GM21526 (cell line): Measurements from ENCODE around the gene SIK2.
"Not testable (repeated sequence)": the region's sequence is repeated elsewhere in the genome, so short reads cannot be mapped to it uniquely, and the experiment has no call there.

ENCODE experiments used
- ATAC-seq: cut with Tn5 transposase; IDR thresholded peaks from one replicate; pipeline ENCODE4 v1.9.1; 2021; ENCODE audit warnings: moderate library complexity; ENCODE audit not compliant: unreplicated experiment, low FRiP score

SIK2 gene

GRCh38 chr11:111693224-111693937 lies 91.1 kb downstream of the SIK2 start:
- ATAC-seq: no peak

GRCh38 chr11:111694851-111695250 lies 92.6 kb downstream of the SIK2 start:
- ATAC-seq: no peak

- no peak for ATAC-seq
Measured at GRCh38 chr11:111696556-111696955, 94.3 kb downstream of the SIK2 start.

GRCh38 chr11:111697933-111698371 lies 95.7 kb downstream of the SIK2 start:
- no peak for ATAC-seq

GRCh38 chr11:111698852-111699559 lies 96.8 kb downstream of the SIK2 start:
- ATAC-seq: no peak

GRCh38 chr11:111699579-111700156 lies 97.4 kb downstream of the SIK2 start:
- no peak for ATAC-seq

- ATAC-seq: no peak
Measured at GRCh38 chr11:111700162-111700561, 97.9 kb downstream of the SIK2 start.

GRCh38 chr11:111702623-111703022 lies 100.4 kb downstream of the SIK2 start:
- no peak for ATAC-seq

- no peak for ATAC-seq
Measured at GRCh38 chr11:111703576-111703975, 101.3 kb downstream of the SIK2 start.

- ATAC-seq: no peak
Measured at GRCh38 chr11:111707039-111707690, 104.9 kb downstream of the SIK2 start.

GRCh38 chr11:111707691-111708067 lies 105.4 kb downstream of the SIK2 start:
- no peak for ATAC-seq

- ATAC-seq: no peak
Measured at GRCh38 chr11:111714522-111714921, 112.3 kb downstream of the SIK2 start.

- ATAC-seq: no peak
Measured at GRCh38 chr11:111715142-111715816, 113.0 kb downstream of the SIK2 start.

- ATAC-seq: not testable (repeated sequence)
Measured at GRCh38 chr11:111717660-111718059, 115.4 kb downstream of the SIK2 start.

GRCh38 chr11:111718436-111718835 lies 116.2 kb downstream of the SIK2 start:
- no peak for ATAC-seq

- no peak for ATAC-seq
Measured at GRCh38 chr11:111718859-111719258, 116.6 kb downstream of the SIK2 start.

GRCh38 chr11:111719379-111719778 lies 117.1 kb downstream of the SIK2 start:
- ATAC-seq: no peak

- ATAC-seq: no peak
Measured at GRCh38 chr11:111720801-111721494, 118.7 kb downstream of the SIK2 start.

GRCh38 chr11:111722501-111722900 lies 120.3 kb downstream of the SIK2 start:
- no peak for ATAC-seq

- ATAC-seq: no peak
Measured at GRCh38 chr11:111723595-111723994, 121.3 kb downstream of the SIK2 start.
